ENCODE measurements around the gene MRPS22.

GRCh38 chr3:139388821-139389551 lies 45.2 kb downstream of the MRPS22 start:
- TF ChIP-seq POLR2A (IDR thresholded peaks at IDR 0.05) (no peak), CTCF (IDR thresholded peaks at IDR 0.05) (no peak), POLR2AphosphoS5 (IDR thresholded peaks at IDR 0.05) (peak in 1 of 3 donors; percentile 90), EP300 (IDR thresholded peaks at IDR 0.05) (no peak)

Measured in suprapubic skin (tissue), 4 donors.